Endodermal cell (in vitro differentiated cells): Measurements from ENCODE around the gene RABGAP1L. TPM values are rescaled to one million over a fixed set of nuclear protein-coding genes. Genes with fewer than 3 reads are reported as not detected.

ENCODE experiments used
- DNase-seq: peaks from one replicate; pipeline ENCODE4 v3.0.0-alpha.2; 2017
- H3K27ac ChIP-seq: 2 replicates; pipeline ENCODE4 v1.5.1; 2013; ENCODE audit warnings: mild to moderate bottlenecking, low read depth, low read length, moderate library complexity
- H3K27me3 ChIP-seq: 2 replicates; pipeline ENCODE4 v1.6.1; 2013; ENCODE audit warnings: mild to moderate bottlenecking, low read length, moderate library complexity; ENCODE audit not compliant: insufficient read depth, control insufficient read depth, poor library complexity, severe bottlenecking
- H3K36me3 ChIP-seq: 2 replicates; pipeline ENCODE4 v1.7.0; 2013; ENCODE audit warnings: mild to moderate bottlenecking, low read length, moderate library complexity; ENCODE audit not compliant: control insufficient read depth, insufficient read depth
- H3K4me1 ChIP-seq: one replicate; pipeline ENCODE4 v1.7.0; 2013; ENCODE audit warnings: low read length; ENCODE audit not compliant: control insufficient read depth, insufficient read depth
- H3K4me3 ChIP-seq: 2 replicates; pipeline ENCODE4 v1.5.1; 2013; ENCODE audit warnings: mild to moderate bottlenecking, low read length, moderate library complexity
- H3K9ac ChIP-seq: 2 replicates; pipeline ENCODE4 v1.6.1; 2013; ENCODE audit warnings: mild to moderate bottlenecking, low read length, moderate library complexity; ENCODE audit not compliant: poor library complexity, severe bottlenecking; ENCODE audit errors: extremely low read depth
- H3K9me3 ChIP-seq: 2 replicates; pipeline ENCODE4 v1.6.1; 2013; ENCODE audit warnings: mild to moderate bottlenecking, low read length, moderate library complexity; ENCODE audit not compliant: control insufficient read depth
- H3K27ac Mint-ChIP-seq: 2 replicates; pipeline ENCODE4 v1.8.0; 2020; ENCODE audit warnings: mixed read lengths
- H3K27me3 Mint-ChIP-seq: 2 replicates; pipeline ENCODE4 v1.8.0; 2021; ENCODE audit warnings: mild to moderate bottlenecking, mixed read lengths; ENCODE audit not compliant: insufficient read depth
- H3K36me3 Mint-ChIP-seq: 2 replicates; pipeline ENCODE4 v1.8.0; 2020; ENCODE audit warnings: low read depth, mixed read lengths
- H3K4me1 Mint-ChIP-seq: 2 replicates; pipeline ENCODE4 v1.8.0; 2020; ENCODE audit warnings: mixed read lengths
- H3K4me3 Mint-ChIP-seq: 2 replicates; pipeline ENCODE4 v1.8.0; 2020; ENCODE audit warnings: mild to moderate bottlenecking, moderate library complexity, mixed read lengths
- H3K9me3 Mint-ChIP-seq: 2 replicates; pipeline ENCODE4 v1.8.0; 2020; ENCODE audit warnings: mild to moderate bottlenecking, mixed read lengths
- CTCF ChIP-seq: fragments of 200-600 bp; sonication (generic); conservative IDR thresholded peaks from 2 replicates; pipeline ENCODE4 v1.5.0; 2021; ENCODE audit warnings: antibody characterized with exemption, mild to moderate bottlenecking
- WGBS, 2 experiments: methylation state at CpG; one replicate each; pipeline versions ENCODE4 v1.1.5 to v1.1.7; 2013; ENCODE audit warnings: missing lambda C conversion rate in 2 of 2, mixed read lengths in 1 of 2; ENCODE audit not compliant: insufficient coverage in 1 of 2, insufficient read length in 1 of 2; 5-methylcytosine and 5-hydroxymethylcytosine counted together
- total RNA-seq, 2 donors: library from RNA; stranded (reverse); fragmentation: NEBNext Ultra II Directional in 1 of 2; extraction: Animal tissue kit (Norgen Biotek cat#: 25700) in 1 of 2; gene quantifications; 2 replicates in 1 of 2; 3 replicates in 1 of 2; pipeline ENCODE4 v1.2.1, GENCODE V29; 2021

The RABGAP1L gene
- total RNA-seq, 2 donors from 2014 or later: 32.5 to 36.9 TPM

- Histone ChIP-seq H3K27me3 (no peaks in the 10 kb centered on the region), H3K36me3 (no peaks in the 10 kb centered on the region), H3K9me3 (peaks cover 4% of the 10 kb centered on the region), H3K9ac (no peak overlapping the region), H3K4me3 (no peak overlapping the region), H3K27ac (no peak overlapping the region), H3K4me1 (peaks cover 12% of the 10 kb centered on the region)
- Mint-ChIP-seq H3K4me1 (peaks cover 16% of the 10 kb centered on the region), H3K27ac (no peak overlapping the region), H3K4me3 (no peak overlapping the region), H3K9me3 (peaks cover 6% of the 10 kb centered on the region), H3K36me3 (no peaks in the 10 kb centered on the region), H3K27me3 (no peaks in the 10 kb centered on the region)
- no peak for TF ChIP-seq CTCF
- no peak for DNase-seq
- WGBS, 2 experiments: 47% methylated on average over 1 of the region's 1 CpG; no CpG with 5 or more reads in 1 of the 2 experiments
These were observed 593.8 kb downstream of the RABGAP1L start for GRCh38 chr1:174753131-174753530.

GRCh38 chr1:174761335-174761734 is 602.0 kb downstream of the RABGAP1L start:
- H3K27me3 ChIP-seq: no peaks in the 10 kb centered on the region
- H3K9me3 ChIP-seq: peaks cover 12% of the 10 kb centered on the region
- H3K4me1 Mint-ChIP-seq: peaks cover 7% of the 10 kb centered on the region
- no peak overlapping the region for H3K4me3 ChIP-seq
- no peak for DNase-seq
- no peak overlapping the region for H3K27ac Mint-ChIP-seq
- no peak overlapping the region for H3K9ac ChIP-seq
- H3K36me3 ChIP-seq: no peaks in the 10 kb centered on the region
- WGBS, 2 experiments: 91 to 95% methylated on average over 7 to 19 of the region's 19 CpGs
- no peaks in the 10 kb centered on the region for H3K4me1 ChIP-seq
- H3K4me3 Mint-ChIP-seq: no peak overlapping the region
- H3K27me3 Mint-ChIP-seq: no peaks in the 10 kb centered on the region
- TF ChIP-seq CTCF: no peak
- H3K36me3 Mint-ChIP-seq: peaks cover 2% of the 10 kb centered on the region
- peaks cover 10% of the 10 kb centered on the region for H3K9me3 Mint-ChIP-seq
- H3K27ac ChIP-seq: no peak overlapping the region

- H3K4me1 Mint-ChIP-seq: peaks cover 14% of the 10 kb centered on the region
- H3K4me1 ChIP-seq: no peaks in the 10 kb centered on the region
- H3K27ac Mint-ChIP-seq: no peak overlapping the region
- peaks cover 12% of the 10 kb centered on the region for H3K9me3 ChIP-seq
- H3K36me3 Mint-ChIP-seq: peaks cover 2% of the 10 kb centered on the region
- no peaks in the 10 kb centered on the region for H3K27me3 ChIP-seq
- DNase-seq: no peak
- H3K9ac ChIP-seq: no peak overlapping the region
- peaks cover 10% of the 10 kb centered on the region for H3K9me3 Mint-ChIP-seq
- no peak overlapping the region for H3K27ac ChIP-seq
- no peak overlapping the region for H3K4me3 Mint-ChIP-seq
- no peaks in the 10 kb centered on the region for H3K36me3 ChIP-seq
- WGBS, 2 experiments: 98 to 100% methylated on average over 3 to 4 of the region's 4 CpGs
- no peaks in the 10 kb centered on the region for H3K27me3 Mint-ChIP-seq
- no peak overlapping the region for H3K4me3 ChIP-seq
- no peak for TF ChIP-seq CTCF
These were observed 602.7 kb downstream of the RABGAP1L start for GRCh38 chr1:174761901-174762585.
